SK-N-MC (cell line): ENCODE measurements around the gene PCED1A.

Source experiments
- DNase-seq: peaks from one replicate; pipeline ENCODE4 v3.0.0-alpha.2; 2011; ENCODE audit warnings: low read depth, low spot score
- H3K27ac ChIP-seq: fragments of 200-600 bp; sonication (generic); 2 replicates; pipeline ENCODE4 v1.5.1; 2016; ENCODE audit warnings: mixed run types
- H3K36me3 ChIP-seq: fragments of 200-600 bp; sonication (generic); 2 replicates; pipeline ENCODE4 v1.6.1; 2017; ENCODE audit warnings: antibody characterized with exemption, low read length, mixed read lengths; ENCODE audit not compliant: insufficient read depth
- H3K4me3 ChIP-seq: fragments of 200-600 bp; sonication (generic); 2 replicates; pipeline ENCODE4 v1.5.1; 2016
- H3K9ac ChIP-seq: fragments of 200-600 bp; sonication (generic); 2 replicates; pipeline ENCODE4 v1.8.0; 2017; ENCODE audit warnings: mixed run types, mixed read lengths; ENCODE audit not compliant: insufficient read length
- H3K9me3 ChIP-seq: fragments of 200-600 bp; sonication (generic); 2 replicates; pipeline ENCODE4 v1.6.1; 2017; ENCODE audit warnings: low read depth, mild to moderate bottlenecking, antibody characterized with exemption, low read length, moderate library complexity, mixed read lengths
- EZH2 ChIP-seq: fragments of 200-600 bp; sonication (generic); IDR thresholded peaks from one replicate; pipeline ENCODE4 v1.6.1; 2017; ENCODE audit warnings: antibody characterized with exemption
- FOXP2 ChIP-seq: optimal IDR thresholded peaks from 2 replicates; pipeline ENCODE3; 2011; ENCODE audit warnings: mild to moderate bottlenecking, moderate library complexity; ENCODE audit not compliant: insufficient read depth; ENCODE audit errors: extremely low read length, control extremely low read depth
- POLR2AphosphoS5 ChIP-seq: IDR thresholded peaks from 2 replicates; pipeline ENCODE4 v1.6.1; 2012; ENCODE audit warnings: mild to moderate bottlenecking, low read depth, low read length, borderline replicate concordance

Gene PCED1A

DNA sequence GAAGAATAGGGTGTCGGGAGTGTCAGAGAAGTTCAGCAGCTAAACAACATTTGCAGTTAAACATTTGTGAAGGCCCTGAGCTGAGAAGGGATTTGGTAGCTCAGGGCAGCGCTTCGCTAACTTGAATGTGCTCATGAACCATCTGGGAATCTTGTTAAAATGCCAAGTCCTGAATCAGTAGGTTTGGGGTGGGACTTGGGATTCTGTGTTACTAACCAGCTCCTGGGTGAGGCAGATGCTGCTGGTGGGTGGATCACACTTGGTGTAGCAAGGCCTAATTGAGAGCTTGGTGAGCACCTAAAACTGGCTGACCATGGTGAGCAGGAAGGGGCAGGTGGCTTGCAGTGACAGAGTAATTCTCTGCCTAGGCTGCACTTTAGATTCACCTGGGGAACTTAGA is 38.7 kb upstream of the PCED1A start:
- H3K36me3 ChIP-seq = peaks cover 9% of the 10 kb centered on the region; the same call in 1 of the 2 replicates
- no peak overlapping the region for H3K4me3 ChIP-seq
- H3K27ac ChIP-seq = no peak overlapping the region
- no peak for DNase-seq
- no peak overlapping the region for H3K9ac ChIP-seq
- TF ChIP-seq POLR2AphosphoS5 (no peak), FOXP2 (no peak), EZH2 (no peak)
- H3K9me3 ChIP-seq = no peaks in the 10 kb centered on the region

GRCh38 chr20:2878515-2878914 is 38.1 kb upstream of the PCED1A start:
- no peak overlapping the region for H3K4me3 ChIP-seq
- peaks cover 9% of the 10 kb centered on the region; the same call in 1 of the 2 replicates for H3K36me3 ChIP-seq
- H3K9ac ChIP-seq = no peak overlapping the region
- no peaks in the 10 kb centered on the region for H3K9me3 ChIP-seq
- no peak overlapping the region; the same call in 1 of the 2 replicates for H3K27ac ChIP-seq
- TF ChIP-seq POLR2AphosphoS5 (no peak), FOXP2 (no peak), EZH2 (no peak)
- DNase-seq = no peak

DNA sequence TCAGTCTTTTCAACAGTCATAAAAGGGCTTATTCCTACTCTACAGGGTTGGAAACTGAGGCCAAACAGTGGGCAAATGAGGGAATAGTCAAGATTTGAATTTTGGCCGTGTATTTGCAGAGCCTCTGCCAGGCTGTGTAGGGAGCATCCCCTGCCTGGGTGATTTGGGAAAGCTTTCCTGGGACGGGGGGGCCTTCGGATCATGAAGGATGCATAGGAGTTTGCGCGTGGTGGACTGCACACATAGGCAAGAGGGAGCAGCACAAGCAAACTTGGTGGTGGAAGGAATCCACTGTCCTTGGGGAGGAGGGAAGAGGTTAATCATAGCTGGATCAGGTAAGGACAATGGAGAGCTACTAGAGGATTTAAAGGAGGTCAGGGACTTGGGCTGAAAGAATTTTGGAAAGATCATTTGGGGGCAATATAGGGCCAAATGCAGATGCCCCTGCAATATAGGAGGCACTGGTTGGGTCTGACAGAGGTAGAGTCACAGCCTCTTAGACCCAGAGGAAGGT is 35.3 kb upstream of the PCED1A start:
- H3K9me3 ChIP-seq = no peaks in the 10 kb centered on the region
- no peak overlapping the region for H3K9ac ChIP-seq
- no peak for DNase-seq
- H3K4me3 ChIP-seq = no peak overlapping the region
- H3K36me3 ChIP-seq = peaks cover 9% of the 10 kb centered on the region; the same call in 1 of the 2 replicates
- no peak overlapping the region for H3K27ac ChIP-seq
- no peak for TF ChIP-seq POLR2AphosphoS5
- TF ChIP-seq EZH2 = no peak
- no peak for TF ChIP-seq FOXP2

DNA sequence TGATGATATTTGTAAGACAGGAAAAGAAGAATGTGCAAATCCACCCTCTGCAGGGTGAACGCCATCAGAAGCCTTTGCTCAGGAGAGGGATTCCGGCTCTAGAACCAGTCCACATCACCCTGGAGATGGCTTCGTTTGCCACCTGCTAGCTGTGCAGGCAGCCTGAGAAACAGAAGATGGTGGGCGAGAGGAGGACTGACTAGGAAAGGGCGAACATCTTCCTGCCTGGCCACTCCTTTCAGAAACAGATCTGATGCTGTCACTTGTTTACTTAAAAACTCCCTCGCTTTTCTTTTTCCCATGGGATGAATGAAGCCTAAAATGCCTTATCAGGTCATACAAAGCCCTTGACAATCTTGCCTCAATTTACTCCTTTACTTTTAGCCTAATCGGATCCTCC is 34.0 kb upstream of the PCED1A start:
- H3K9ac ChIP-seq = peak overlapping the region; percentile 89
- H3K4me3 ChIP-seq = peak overlapping the region; percentile 99
- peaks cover 9% of the 10 kb centered on the region; the same call in 1 of the 2 replicates for H3K36me3 ChIP-seq
- DNase-seq = no peak
- TF ChIP-seq POLR2AphosphoS5 (no peak), FOXP2 (no peak), EZH2 (no peak)
- H3K9me3 ChIP-seq = no peaks in the 10 kb centered on the region
- no peak overlapping the region for H3K27ac ChIP-seq

GRCh38 chr20:2873747-2874041 is 33.2 kb upstream of the PCED1A start:
- no peak overlapping the region for H3K27ac ChIP-seq
- H3K9ac ChIP-seq = peak overlapping the region; percentile 89
- no peaks in the 10 kb centered on the region for H3K9me3 ChIP-seq
- TF ChIP-seq POLR2AphosphoS5 (no peak), FOXP2 (no peak), EZH2 (no peak)
- DNase-seq = no peak
- H3K36me3 ChIP-seq = peaks cover 9% of the 10 kb centered on the region; the same call in 1 of the 2 replicates
- peak overlapping the region; percentile 99 for H3K4me3 ChIP-seq

GRCh38 chr20:2873010-2873746 is 32.7 kb upstream of the PCED1A start, which contains the start of gene PTPRA:
Gene PTPRA, plus strand, starts transcription at chr20:2873481. Its CDS starts 90,797 bp downstream, at chr20:2964278.
- Histone ChIP-seq H3K9ac (peak within 1 kb of the TSS; percentile 89), H3K36me3 (peaks cover 9% of the 10 kb centered on the region; the same call in 1 of the 2 replicates), H3K9me3 (no peaks in the 10 kb centered on the region), H3K27ac (peak within 1 kb of the TSS; percentile 19; the same call in 1 of the 2 replicates), H3K4me3 (peak within 1 kb of the TSS; percentile 99)
- TF ChIP-seq FOXP2 = no peak
- peak; percentile 99 for TF ChIP-seq POLR2AphosphoS5
- DNase-seq = peak; percentile 24

- H3K9ac ChIP-seq = peak overlapping the region; percentile 65
- H3K36me3 ChIP-seq = peaks cover 9% of the 10 kb centered on the region; the same call in 1 of the 2 replicates
- TF ChIP-seq EZH2 (no peak), POLR2AphosphoS5 (no peak), FOXP2 (no peak)
- H3K4me3 ChIP-seq = peak overlapping the region; percentile 99
- no peak for DNase-seq
- H3K27ac ChIP-seq = no peak overlapping the region; the same call in 1 of the 2 replicates
- no peaks in the 10 kb centered on the region for H3K9me3 ChIP-seq
Measured at GRCh38 chr20:2872459-2873009, 32.1 kb upstream of the PCED1A start.

DNA sequence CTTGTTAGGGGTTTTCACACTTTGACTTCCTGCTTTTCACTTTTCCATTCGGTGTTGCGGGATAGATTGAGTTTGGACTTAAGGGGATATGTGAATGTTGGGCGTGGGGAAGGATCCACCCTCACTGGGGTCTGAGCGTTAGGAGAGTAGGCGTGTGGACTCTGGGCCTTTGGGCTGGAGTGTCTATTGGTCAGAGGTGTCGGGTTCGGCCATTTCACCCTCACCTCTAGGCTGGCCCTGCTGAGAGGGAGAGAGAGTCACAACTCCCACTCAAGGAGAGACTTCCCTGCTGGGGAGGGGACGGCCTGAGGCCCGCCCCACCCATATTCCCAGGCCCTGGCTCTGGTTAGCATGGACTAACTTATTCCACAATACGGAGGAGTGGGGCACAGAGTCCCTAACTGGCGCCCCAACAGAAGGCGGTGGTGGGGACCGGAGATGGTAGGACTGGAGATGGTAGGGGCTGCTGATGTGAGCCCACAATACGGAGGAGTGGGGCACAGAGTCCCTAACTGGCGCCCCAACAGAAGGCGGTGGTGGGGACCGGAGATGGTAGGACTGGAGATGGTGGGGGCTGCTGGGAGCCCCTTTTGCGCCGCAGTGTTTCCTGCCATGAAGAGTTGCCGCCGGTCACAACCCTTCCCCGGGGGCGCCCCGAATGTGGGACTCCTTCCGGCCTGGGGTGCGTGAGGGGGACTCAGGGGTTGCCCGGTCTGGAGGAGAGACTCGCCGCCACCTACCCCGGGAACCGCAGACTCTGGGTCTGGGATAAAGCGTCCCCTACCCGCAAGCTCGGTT is 31.4 kb upstream of the PCED1A start:
- no peak overlapping the region for H3K9ac ChIP-seq
- H3K27ac ChIP-seq = no peak overlapping the region
- H3K4me3 ChIP-seq = no peak overlapping the region; the same call in 1 of the 2 replicates
- TF ChIP-seq POLR2AphosphoS5 (no peak), EZH2 (no peak), FOXP2 (no peak)
- no peak for DNase-seq
- no peaks in the 10 kb centered on the region for H3K9me3 ChIP-seq
- H3K36me3 ChIP-seq = peaks cover 2% of the 10 kb centered on the region; the same call in 1 of the 2 replicates
